Activated B cell treated with CpG ODN at 0.5 μM for 24 hours (primary cell): Measurements from ENCODE around the gene SLFN5. TPM values are rescaled to one million over a fixed set of nuclear protein-coding genes. Genes with fewer than 3 reads are reported as not detected.
A peak's percentile ranks its signal among the peaks of the same experiment; 100 is the strongest.

ENCODE experiments used
- ATAC-seq: fragments of 200-7000 bp; cut with Tn5 transposase; one replicate; pipeline ENCODE4 v1.10.0; 2021; ENCODE audit warnings: low read depth, mild to moderate bottlenecking, moderate library complexity
- CTCF ChIA-PET: fragments of 350-600 bp; sonication (Branson Sonifier 250); formaldehyde crosslinking; loops from one replicate; lab custom pipeline; 2021; ENCODE audit warnings: antibody characterized with exemption; lab: Charles Lee
- POLR2A ChIA-PET: fragments of 350-600 bp; sonication (Branson Sonifier 250); formaldehyde crosslinking; loops from one replicate; lab custom pipeline; 2021; ENCODE audit warnings: antibody characterized with exemption; lab: Charles Lee
- DNase-seq: peaks from one replicate; pipeline ENCODE4 v3.0.0; 2022
- H3K27ac Mint-ChIP-seq: one replicate; pipeline ENCODE4 v1.8.0; 2020; ENCODE audit warnings: mixed read lengths
- H3K27me3 Mint-ChIP-seq: one replicate; pipeline ENCODE4 v1.8.0; 2021; ENCODE audit warnings: mixed read lengths
- H3K36me3 Mint-ChIP-seq: one replicate; pipeline ENCODE4 v1.8.0; 2021; ENCODE audit warnings: low read depth, mixed read lengths
- H3K4me1 Mint-ChIP-seq: one replicate; pipeline ENCODE4 v1.8.0; 2021; ENCODE audit warnings: mixed read lengths
- H3K4me3 Mint-ChIP-seq: one replicate; pipeline ENCODE4 v1.8.0; 2020; ENCODE audit warnings: mild to moderate bottlenecking, mixed read lengths
- H3K9me3 Mint-ChIP-seq: one replicate; pipeline ENCODE4 v1.8.0; 2020; ENCODE audit warnings: mixed read lengths
- CTCF ChIP-seq: fragments of 200-600 bp; IDR thresholded peaks from one replicate; pipeline ENCODE4 v1.8.0; 2022; ENCODE audit warnings: antibody characterized with exemption, mild to moderate bottlenecking
- intact Hi-C: fragments of 100-400 bp; cut with micrococcal nuclease; formaldehyde crosslinking; loops from one replicate; pipeline ENCODE4 v1.15.1; 2024
- total RNA-seq: library from RNA; stranded (reverse); gene quantifications from 2 replicates; pipeline ENCODE4 v1.2.3, GENCODE V29; 2022

SLFN5 gene
- total RNA-seq, 1 donor from 2014 or later, result 15.2 TPM

- Mint-ChIP-seq H3K4me3 (no peak overlapping the region), H3K9me3 (no peaks in the 10 kb centered on the region), H3K27ac (peak overlapping the region; percentile 94), H3K36me3 (peaks cover 10% of the 10 kb centered on the region), H3K27me3 (no peaks in the 10 kb centered on the region), H3K4me1 (peaks cover 25% of the 10 kb centered on the region)
- no peak for DNase-seq
- no peak for ATAC-seq
- TF ChIP-seq CTCF, result no peak
- ChIA-PET CTCF (no interaction called here), POLR2A (no interaction called here)
- intact Hi-C loops, result no loop called here
Observed at GRCh38 chr17:35245196-35245486, 2.3 kb downstream of the SLFN5 start.

GRCh38 chr17:35252651-35253050 lies 9.8 kb downstream of the SLFN5 start:
- Mint-ChIP-seq H3K4me3 (no peak overlapping the region), H3K9me3 (no peaks in the 10 kb centered on the region), H3K36me3 (peaks cover 3% of the 10 kb centered on the region), H3K27me3 (no peaks in the 10 kb centered on the region), H3K4me1 (peaks cover 6% of the 10 kb centered on the region), H3K27ac (no peak overlapping the region)
- no peak for TF ChIP-seq CTCF
- ChIA-PET CTCF (no interaction called here), POLR2A (no interaction called here)
- intact Hi-C loops, result no loop called here
- ATAC-seq, result no peak
- DNase-seq, result no peak

GRCh38 chr17:35254107-35254773 lies 11.4 kb downstream of the SLFN5 start:
- ChIA-PET CTCF (no interaction called here), POLR2A (no interaction called here)
- Mint-ChIP-seq H3K9me3 (no peaks in the 10 kb centered on the region), H3K27me3 (no peaks in the 10 kb centered on the region), H3K4me1 (peaks cover 6% of the 10 kb centered on the region), H3K27ac (no peak overlapping the region), H3K4me3 (no peak overlapping the region), H3K36me3 (peaks cover 5% of the 10 kb centered on the region)
- no peak for DNase-seq
- no peak for TF ChIP-seq CTCF
- intact Hi-C loops, result no loop called here
- ATAC-seq, result no peak

GRCh38 chr17:35255316-35255715 lies 12.4 kb downstream of the SLFN5 start:
- CTCF ChIA-PET, result no interaction called here
- no peak for DNase-seq
- H3K27me3 Mint-ChIP-seq, result no peaks in the 10 kb centered on the region
- peaks cover 6% of the 10 kb centered on the region for H3K4me1 Mint-ChIP-seq
- POLR2A ChIA-PET, result no interaction called here
- no peak overlapping the region for H3K4me3 Mint-ChIP-seq
- H3K27ac Mint-ChIP-seq, result no peak overlapping the region
- peaks cover 8% of the 10 kb centered on the region for H3K36me3 Mint-ChIP-seq
- intact Hi-C loops, result no loop called here
- no peak for TF ChIP-seq CTCF
- no peaks in the 10 kb centered on the region for H3K9me3 Mint-ChIP-seq
- no peak for ATAC-seq

- no peak for TF ChIP-seq CTCF
- ChIA-PET CTCF (no interaction called here), POLR2A (no interaction called here)
- Mint-ChIP-seq H3K4me1 (peaks cover 6% of the 10 kb centered on the region), H3K9me3 (no peaks in the 10 kb centered on the region), H3K36me3 (peaks cover 8% of the 10 kb centered on the region), H3K4me3 (no peak overlapping the region), H3K27me3 (no peaks in the 10 kb centered on the region), H3K27ac (no peak overlapping the region)
- no peak for ATAC-seq
- DNase-seq, result no peak
- intact Hi-C loops, result no loop called here
Observed at GRCh38 chr17:35256629-35257028, 13.8 kb downstream of the SLFN5 start.
